Measurements from ENCODE around the gene DNAJC1. TPM values are rescaled to one million over a fixed set of nuclear protein-coding genes. Genes with fewer than 3 reads are reported as not detected.
"Not testable (repeated sequence)": the region's sequence is repeated elsewhere in the genome, so short reads cannot be mapped to it uniquely, and the experiment has no call there.

The DNAJC1 gene
- total RNA-seq, 5 donors from 2014 or later (not counting 1 experiment from before 2014, with no cell fraction given) = 12.8 to 23.1 (median 16.7) TPM

- CTCF ChIA-PET = no interaction called here
- no CpG with 5 or more reads among the region's 2 CpGs for WGBS (ENCODE audit: insufficient coverage)
- H3K4me3 ChIP-seq (ENCODE audit: control insufficient read depth in 1 of 2, extremely low read depth in 1 of 2, low read length in 1 of 2) = no peak overlapping the region
- no peak overlapping the region for H3K4me3 Mint-ChIP-seq
- POLR2A ChIA-PET = interaction anchor here in 1 of 2 donors (0.6 kb wide), 1 partner anchor 21 kb away, joined by 6 read pairs; no protein-coding TSS in a partner anchor
- H3K36me3 ChIP-seq (ENCODE audit: control insufficient read depth in 2 of 2, extremely low read depth in 1 of 2, insufficient read depth in 1 of 2, low read length in 1 of 2) = peaks cover 0 to 8% of the 10 kb centered on the region in 2 donors
- H3K9me3 ChIP-seq = no peaks in the 10 kb centered on the region
- no peaks in the 10 kb centered on the region for H3K9me3 Mint-ChIP-seq
- H3K27ac Mint-ChIP-seq = no peak overlapping the region
- H3K4me1 ChIP-seq (ENCODE audit: control insufficient read depth in 1 of 2, extremely low read depth in 1 of 2, insufficient read depth in 2 of 2, low read length in 2 of 2) = peaks cover 3 to 12% of the 10 kb centered on the region in 2 experiments
- no peak for ATAC-seq (replicated peaks in 1 of 4)
- H3K27ac ChIP-seq (ENCODE audit: low read length) = no peak overlapping the region
- peaks cover 36% of the 10 kb centered on the region for H3K36me3 Mint-ChIP-seq
- no peak for DNase-seq
- peaks cover 27 to 33% (median 31%) of the 10 kb centered on the region in 3 donors for H3K4me1 Mint-ChIP-seq
- H3K27me3 Mint-ChIP-seq = no peaks in the 10 kb centered on the region
- H3K27me3 ChIP-seq (replicated peaks in 1 of 2; ENCODE audit: control insufficient read depth in 2 of 2, extremely low read depth in 1 of 2, insufficient read depth in 2 of 2, low read length in 1 of 2) = no peaks in the 10 kb centered on the region
Observed at GRCh38 chr10:21722209-21722608, 281.3 kb downstream of the DNAJC1 start.

GRCh38 chr10:21721000-21721665, 282.4 kb downstream of the DNAJC1 start:
- peaks cover 30% of the 10 kb centered on the region for H3K36me3 Mint-ChIP-seq
- CTCF ChIA-PET = interaction anchor here (0.5 to 0.8 kb wide), 3 partner anchors 11 to 45 kb away, joined by 3 read pairs; no protein-coding TSS in a partner anchor
- ATAC-seq (replicated peaks in 1 of 4) = no peak

GRCh38 chr10:21720090-21720489, 283.4 kb downstream of the DNAJC1 start:
- Histone ChIP-seq H3K36me3 (ENCODE audit: control insufficient read depth in 2 of 2, extremely low read depth in 1 of 2, insufficient read depth in 1 of 2, low read length in 1 of 2) (peaks cover 0 to 19% of the 10 kb centered on the region in 2 donors), H3K9me3 (no peaks in the 10 kb centered on the region), H3K27ac (ENCODE audit: low read length) (no peak overlapping the region), H3K27me3 (replicated peaks in 1 of 2; ENCODE audit: control insufficient read depth in 2 of 2, extremely low read depth in 1 of 2, insufficient read depth in 2 of 2, low read length in 1 of 2) (no peaks in the 10 kb centered on the region), H3K4me3 (ENCODE audit: control insufficient read depth in 1 of 2, extremely low read depth in 1 of 2, low read length in 1 of 2) (no peak overlapping the region), H3K4me1 (ENCODE audit: control insufficient read depth in 1 of 2, extremely low read depth in 1 of 2, insufficient read depth in 2 of 2, low read length in 2 of 2) (peaks cover 3 to 9% of the 10 kb centered on the region in 2 experiments)
- DNase-seq (no peak), ATAC-seq (replicated peaks in 1 of 4) (no peak)
- Mint-ChIP-seq H3K4me1 (peaks cover 18 to 25% (median 23%) of the 10 kb centered on the region in 3 donors), H3K27ac (no peak overlapping the region), H3K9me3 (no peaks in the 10 kb centered on the region), H3K27me3 (no peaks in the 10 kb centered on the region), H3K4me3 (no peak overlapping the region), H3K36me3 (peaks cover 36% of the 10 kb centered on the region)
- WGBS (ENCODE audit: insufficient coverage) = no CpG with 5 or more reads among the region's 3 CpGs
- ChIA-PET POLR2A (no interaction called here), CTCF (interaction anchor here in 1 of 2 donors (0.6 kb wide), 1 partner anchor 106 kb away, joined by 3 read pairs; no protein-coding TSS in a partner anchor)

More at GRCh38 chr10:21721000-21721665, 282.4 kb downstream of the DNAJC1 start:
- no peaks in the 10 kb centered on the region for H3K27me3 ChIP-seq (replicated peaks in 1 of 2; ENCODE audit: control insufficient read depth in 2 of 2, extremely low read depth in 1 of 2, insufficient read depth in 2 of 2, low read length in 1 of 2)
- H3K4me3 ChIP-seq (ENCODE audit: control insufficient read depth in 1 of 2, extremely low read depth in 1 of 2, low read length in 1 of 2) = no peak overlapping the region
- WGBS (ENCODE audit: insufficient coverage) = 100% methylated on average over 4 of the region's 6 CpGs
- Mint-ChIP-seq H3K27ac (no peak overlapping the region), H3K4me3 (no peak overlapping the region), H3K9me3 (no peaks in the 10 kb centered on the region), H3K4me1 (peaks cover 19 to 25% (median 25%) of the 10 kb centered on the region in 3 donors), H3K27me3 (no peaks in the 10 kb centered on the region)
- H3K4me1 ChIP-seq (ENCODE audit: control insufficient read depth in 1 of 2, extremely low read depth in 1 of 2, insufficient read depth in 2 of 2, low read length in 2 of 2) = peaks cover 3 to 9% of the 10 kb centered on the region in 2 experiments
- H3K27ac ChIP-seq (ENCODE audit: low read length) = no peak overlapping the region
- POLR2A ChIA-PET = no interaction called here
- DNase-seq = no peak
- peaks cover 0 to 9% of the 10 kb centered on the region in 2 donors for H3K36me3 ChIP-seq (ENCODE audit: control insufficient read depth in 2 of 2, extremely low read depth in 1 of 2, insufficient read depth in 1 of 2, low read length in 1 of 2)
- no peaks in the 10 kb centered on the region for H3K9me3 ChIP-seq

- WGBS (ENCODE audit: insufficient coverage) = no CpG with 5 or more reads among the region's 1 CpG
- H3K27ac ChIP-seq (ENCODE audit: low read length) = no peak overlapping the region
- H3K4me3 ChIP-seq (ENCODE audit: control insufficient read depth in 1 of 2, extremely low read depth in 1 of 2, low read length in 1 of 2) = no peak overlapping the region
- H3K36me3 ChIP-seq (ENCODE audit: control insufficient read depth in 2 of 2, extremely low read depth in 1 of 2, insufficient read depth in 1 of 2, low read length in 1 of 2) = peaks cover 0 to 25% of the 10 kb centered on the region in 2 donors
- ChIA-PET POLR2A (no interaction called here), CTCF (no interaction called here)
- ATAC-seq (replicated peaks in 1 of 4) (no peak), DNase-seq (no peak)
- Mint-ChIP-seq H3K27ac (no peak overlapping the region), H3K36me3 (peaks cover 38% of the 10 kb centered on the region), H3K9me3 (no peaks in the 10 kb centered on the region), H3K4me3 (no peak overlapping the region), H3K27me3 (no peaks in the 10 kb centered on the region), H3K4me1 (peaks cover 12 to 19% (median 17%) of the 10 kb centered on the region in 3 donors)
- H3K9me3 ChIP-seq = no peaks in the 10 kb centered on the region
- H3K4me1 ChIP-seq (ENCODE audit: control insufficient read depth in 1 of 2, extremely low read depth in 1 of 2, insufficient read depth in 2 of 2, low read length in 2 of 2) = peaks cover 0 to 3% of the 10 kb centered on the region in 2 experiments
- H3K27me3 ChIP-seq (replicated peaks in 1 of 2; ENCODE audit: control insufficient read depth in 2 of 2, extremely low read depth in 1 of 2, insufficient read depth in 2 of 2, low read length in 1 of 2) = no peaks in the 10 kb centered on the region
Observed at GRCh38 chr10:21719502-21719901, 284.0 kb downstream of the DNAJC1 start.

- H3K4me3 Mint-ChIP-seq; H3K9me3 Mint-ChIP-seq; H3K27me3 Mint-ChIP-seq; DNase-seq; POLR2A ChIA-PET; H3K4me1 ChIP-seq (ENCODE audit: control insufficient read depth in 1 of 2, extremely low read depth in 1 of 2, insufficient read depth in 2 of 2, low read length in 2 of 2); CTCF ChIA-PET; H3K4me3 ChIP-seq (ENCODE audit: control insufficient read depth in 1 of 2, extremely low read depth in 1 of 2, low read length in 1 of 2); H3K9me3 ChIP-seq; H3K27ac ChIP-seq (ENCODE audit: low read length); ATAC-seq (replicated peaks in 1 of 4); H3K27me3 ChIP-seq (replicated peaks in 1 of 2; ENCODE audit: control insufficient read depth in 2 of 2, extremely low read depth in 1 of 2, insufficient read depth in 2 of 2, low read length in 1 of 2): not testable (repeated sequence)
- WGBS (ENCODE audit: insufficient coverage) = 100% methylated on average over 2 of the region's 3 CpGs
- peaks cover 0 to 37% of the 10 kb centered on the region in 2 donors for H3K36me3 ChIP-seq (ENCODE audit: control insufficient read depth in 2 of 2, extremely low read depth in 1 of 2, insufficient read depth in 1 of 2, low read length in 1 of 2)
- H3K27ac Mint-ChIP-seq = peak overlapping the region in 1 of 2 donors; percentile 46
- H3K36me3 Mint-ChIP-seq = peaks cover 48% of the 10 kb centered on the region
- H3K4me1 Mint-ChIP-seq = peaks cover 3 to 12% (median 5%) of the 10 kb centered on the region in 3 donors
Observed at GRCh38 chr10:21717437-21718054, 286.0 kb downstream of the DNAJC1 start.

- H3K4me1 Mint-ChIP-seq = peaks cover 1 to 19% (median 7%) of the 10 kb centered on the region in 3 donors
- H3K4me3 Mint-ChIP-seq = no peak overlapping the region
- DNase-seq (no peak), ATAC-seq (replicated peaks in 1 of 4) (no peak)
- no peak overlapping the region for H3K27ac Mint-ChIP-seq
- Histone ChIP-seq H3K36me3 (ENCODE audit: control insufficient read depth in 2 of 2, extremely low read depth in 1 of 2, insufficient read depth in 1 of 2, low read length in 1 of 2) (peaks cover 0 to 41% of the 10 kb centered on the region in 2 donors), H3K4me3 (ENCODE audit: control insufficient read depth in 1 of 2, extremely low read depth in 1 of 2, low read length in 1 of 2) (no peak overlapping the region), H3K9me3 (no peaks in the 10 kb centered on the region), H3K4me1 (ENCODE audit: control insufficient read depth in 1 of 2, extremely low read depth in 1 of 2, insufficient read depth in 2 of 2, low read length in 2 of 2) (no peaks in the 10 kb centered on the region), H3K27ac (ENCODE audit: low read length) (no peak overlapping the region), H3K27me3 (replicated peaks in 1 of 2; ENCODE audit: control insufficient read depth in 2 of 2, extremely low read depth in 1 of 2, insufficient read depth in 2 of 2, low read length in 1 of 2) (no peaks in the 10 kb centered on the region)
- H3K36me3 Mint-ChIP-seq = peaks cover 53% of the 10 kb centered on the region
- H3K9me3 Mint-ChIP-seq = no peaks in the 10 kb centered on the region
- WGBS (ENCODE audit: insufficient coverage) = no CpG with 5 or more reads among the region's 2 CpGs
- ChIA-PET POLR2A (interaction anchor here in 1 of 2 donors (0.7 kb wide), 1 partner anchor 12 kb away, joined by 6 read pairs; no protein-coding TSS in a partner anchor), CTCF (interaction anchor here in 1 of 2 donors (0.7 kb wide), 2 partner anchors 12 to 24 kb away, joined by 3 to 5 read pairs; no protein-coding TSS in a partner anchor)
- no peaks in the 10 kb centered on the region for H3K27me3 Mint-ChIP-seq
Observed at GRCh38 chr10:21715531-21716195, 287.9 kb downstream of the DNAJC1 start.

Measured in T-cell (primary cell).